Fibroblast of lung (primary cell): Measurements from ENCODE around the gene FGF18. TPM values are rescaled to one million over a fixed set of nuclear protein-coding genes. Genes with fewer than 3 reads are reported as not detected.
A peak's percentile ranks its signal among the peaks of the same experiment; 100 is the strongest.
"Not testable (repeated sequence)": the region's sequence is repeated elsewhere in the genome, so short reads cannot be mapped to it uniquely, and the experiment has no call there.

Experiments
- DNase-seq, 2 donors: peaks; one replicate each; pipeline versions ENCODE4 v3.0.0 to v3.0.0-alpha.2; 2010; ENCODE audit warnings: low read depth in 2 of 2
- H2AFZ ChIP-seq: 2 replicates; pipeline ENCODE4 v1.5.1; 2012; ENCODE audit warnings: low read length, control low read depth, inconsistent platforms
- H3K27ac ChIP-seq: 2 replicates; pipeline ENCODE4 v1.5.1; 2011; ENCODE audit warnings: low read length, control low read depth; ENCODE audit not compliant: insufficient read depth
- H3K27me3 ChIP-seq: 2 replicates; pipeline ENCODE4 v1.5.1; 2011; ENCODE audit warnings: mild to moderate bottlenecking, low read length; ENCODE audit not compliant: control insufficient read depth, insufficient read depth
- H3K36me3 ChIP-seq: 2 replicates; pipeline ENCODE4 v1.5.1; 2011; ENCODE audit warnings: low read length; ENCODE audit not compliant: control insufficient read depth, insufficient read depth
- H3K4me1 ChIP-seq: 2 replicates; pipeline ENCODE4 v1.5.1; 2011; ENCODE audit warnings: low read length; ENCODE audit not compliant: control insufficient read depth, insufficient read depth; ENCODE audit errors: extremely low read depth
- H3K4me2 ChIP-seq: 2 replicates; pipeline ENCODE4 v1.5.1; 2011; ENCODE audit warnings: low read length, control low read depth; ENCODE audit not compliant: insufficient read depth; ENCODE audit errors: extremely low read depth
- H3K4me3 ChIP-seq, 4 experiments: fragments of 200-600 bp in 1 of 4; sonication (generic) in 1 of 4; replicated peaks in 1 of 4; 2 replicates each; pipeline ENCODE4 v1.5.1; 2011 to 2016; ENCODE audit warnings: low read length in 4 of 4, low read depth in 3 of 4, mild to moderate bottlenecking in 3 of 4, control low read depth in 2 of 4, inconsistent platforms in 1 of 4, mixed read lengths in 1 of 4; ENCODE audit not compliant: insufficient read depth in 1 of 4; ENCODE audit errors: control extremely low read depth in 1 of 4
- H3K79me2 ChIP-seq: 2 replicates; pipeline ENCODE4 v1.5.1; 2012; ENCODE audit warnings: mild to moderate bottlenecking, low read length, inconsistent platforms; ENCODE audit not compliant: control insufficient read depth, insufficient read depth
- H3K9ac ChIP-seq: 2 replicates; pipeline ENCODE4 v1.5.1; 2011; ENCODE audit warnings: mild to moderate bottlenecking, low read length, control low read depth; ENCODE audit not compliant: insufficient read depth
- H3K9me3 ChIP-seq: 2 replicates; pipeline ENCODE4 v1.5.1; 2012; ENCODE audit warnings: low read depth, low read length; ENCODE audit not compliant: control insufficient read depth, insufficient read depth
- H4K20me1 ChIP-seq: 2 replicates; pipeline ENCODE4 v1.5.1; 2011; ENCODE audit warnings: low read length; ENCODE audit not compliant: control insufficient read depth, insufficient read depth; ENCODE audit errors: extremely low read depth
- EZH2 ChIP-seq: IDR thresholded peaks from 2 replicates; pipeline ENCODE4 v1.5.1; 2012; ENCODE audit warnings: low read length, control low read depth, mild to moderate bottlenecking; ENCODE audit errors: missing control alignments
- polyA plus RNA-seq, 2 donors: library from polyadenylated mRNA; depleted of rRNA in 1 of 2; stranded (reverse) in 1 of 2; unstranded in 1 of 2; fragments of >200 nt; gene quantifications; 2 replicates each; pipeline ENCODE4 v1.2.1, GENCODE V29; 2011 to 2012; ENCODE audit warnings: missing spikeins in 1 of 2
- total RNA-seq: library from RNA; depleted of rRNA; stranded (reverse); fragments of >200 nt; gene quantifications from 2 replicates; pipeline ENCODE4 v1.2.1, GENCODE V29; 2014
- TF ChIP-seq, protein P1 (sequence below), 2 donors: IDR thresholded peaks in 1 of 2; conservative IDR thresholded peaks in 1 of 2; 1 replicate in 1 of 2; 2 replicates in 1 of 2; pipeline ENCODE4 v1.5.1; 2011 to 2012; ENCODE audit warnings: low read length in 2 of 2, control low read depth in 1 of 2, inconsistent platforms in 1 of 2, low read depth in 1 of 2, mild to moderate bottlenecking in 1 of 2

The FGF18 gene
- total and polyA plus RNA-seq, 2 donors (not counting 1 experiment from before 2014, with no cell fraction given): 0.33 to 19.3 TPM

- H3K36me3 ChIP-seq: no peaks in the 10 kb centered on the region
- H3K4me3 ChIP-seq: no peak overlapping the region
- H3K9me3 ChIP-seq: no peaks in the 10 kb centered on the region
- H3K79me2 ChIP-seq: no peaks in the 10 kb centered on the region
- H3K4me1 ChIP-seq: no peaks in the 10 kb centered on the region
- no peak overlapping the region for H3K9ac ChIP-seq
- H3K27ac ChIP-seq: no peak overlapping the region
- DNase-seq: no peak
- H3K27me3 ChIP-seq: no peaks in the 10 kb centered on the region
- H3K4me2 ChIP-seq: no peak overlapping the region
- TF ChIP-seq, protein P1, sequence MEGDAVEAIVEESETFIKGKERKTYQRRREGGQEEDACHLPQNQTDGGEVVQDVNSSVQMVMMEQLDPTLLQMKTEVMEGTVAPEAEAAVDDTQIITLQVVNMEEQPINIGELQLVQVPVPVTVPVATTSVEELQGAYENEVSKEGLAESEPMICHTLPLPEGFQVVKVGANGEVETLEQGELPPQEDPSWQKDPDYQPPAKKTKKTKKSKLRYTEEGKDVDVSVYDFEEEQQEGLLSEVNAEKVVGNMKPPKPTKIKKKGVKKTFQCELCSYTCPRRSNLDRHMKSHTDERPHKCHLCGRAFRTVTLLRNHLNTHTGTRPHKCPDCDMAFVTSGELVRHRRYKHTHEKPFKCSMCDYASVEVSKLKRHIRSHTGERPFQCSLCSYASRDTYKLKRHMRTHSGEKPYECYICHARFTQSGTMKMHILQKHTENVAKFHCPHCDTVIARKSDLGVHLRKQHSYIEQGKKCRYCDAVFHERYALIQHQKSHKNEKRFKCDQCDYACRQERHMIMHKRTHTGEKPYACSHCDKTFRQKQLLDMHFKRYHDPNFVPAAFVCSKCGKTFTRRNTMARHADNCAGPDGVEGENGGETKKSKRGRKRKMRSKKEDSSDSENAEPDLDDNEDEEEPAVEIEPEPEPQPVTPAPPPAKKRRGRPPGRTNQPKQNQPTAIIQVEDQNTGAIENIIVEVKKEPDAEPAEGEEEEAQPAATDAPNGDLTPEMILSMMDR (conservative IDR thresholded peaks at IDR 0.05 in 1 of 2, IDR thresholded peaks at IDR 0.05 in 1 of 2; ENCODE audit: low read depth in 1 of 2, low read length in 2 of 2): no peak
- TF ChIP-seq EZH2: no peak
- H4K20me1 ChIP-seq: no peaks in the 10 kb centered on the region
- no peak overlapping the region for H2AFZ ChIP-seq
Measured at GRCh38 chr5:171371326-171371725, 48.1 kb upstream of the FGF18 start.

- Histone ChIP-seq H3K4me3 (no peak overlapping the region), H3K27ac (no peak overlapping the region), H3K27me3 (no peaks in the 10 kb centered on the region), H3K4me2 (no peak overlapping the region), H2AFZ (no peak overlapping the region), H4K20me1 (no peaks in the 10 kb centered on the region), H3K79me2 (no peaks in the 10 kb centered on the region), H3K9me3 (no peaks in the 10 kb centered on the region), H3K4me1 (no peaks in the 10 kb centered on the region), H3K36me3 (no peaks in the 10 kb centered on the region), H3K9ac (no peak overlapping the region)
- no peak for TF ChIP-seq EZH2
- DNase-seq: no peak
Measured at GRCh38 chr5:171379961-171380360, 39.5 kb upstream of the FGF18 start.

- not testable (repeated sequence) for H3K9ac ChIP-seq, H4K20me1 ChIP-seq, H3K9me3 ChIP-seq, DNase-seq, H3K36me3 ChIP-seq, H3K4me2 ChIP-seq, H3K27ac ChIP-seq, H3K27me3 ChIP-seq, H3K4me1 ChIP-seq, H3K4me3 ChIP-seq, H2AFZ ChIP-seq
- peaks cover 17% of the 10 kb centered on the region for H3K79me2 ChIP-seq
Measured at GRCh38 chr5:171384416-171384815, 35.0 kb upstream of the FGF18 start.

DNA sequence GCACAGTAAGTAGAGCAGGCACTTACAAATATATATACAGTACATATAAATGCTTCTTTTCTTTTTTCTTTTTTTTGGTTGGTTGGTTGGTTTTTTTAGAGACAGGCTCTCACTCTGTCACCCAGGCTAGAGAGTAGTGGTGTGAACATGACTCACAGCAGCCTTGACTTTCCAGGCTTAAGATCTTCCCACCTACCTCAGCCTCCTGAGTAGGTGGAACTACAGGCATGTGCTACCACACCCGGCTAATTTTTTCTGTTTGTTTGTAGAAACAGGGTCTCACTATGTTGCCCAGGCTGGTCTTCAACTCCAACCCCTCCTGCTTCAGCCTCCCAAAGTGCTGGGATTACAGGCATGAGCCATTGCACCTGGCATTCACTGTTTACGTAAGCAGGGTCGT is 34.4 kb upstream of the FGF18 start:
- H3K27ac ChIP-seq, H3K36me3 ChIP-seq, H3K4me1 ChIP-seq, H3K9me3 ChIP-seq, H2AFZ ChIP-seq, H3K4me3 ChIP-seq, H3K27me3 ChIP-seq, H3K4me2 ChIP-seq, H3K9ac ChIP-seq: not testable (repeated sequence)
- Histone ChIP-seq H3K79me2 (peaks cover 23% of the 10 kb centered on the region), H4K20me1 (peaks cover 12% of the 10 kb centered on the region)
- DNase-seq: peak in 1 of 2 donors; percentile 36
